SU-DHL-6 (cell line): Measurements from ENCODE around the gene PDCD6IP.
"Not testable (repeated sequence)": the region's sequence is repeated elsewhere in the genome, so short reads cannot be mapped to it uniquely, and the experiment has no call there.

Experiments
- H2AFZ ChIP-seq: fragments of 200-600 bp; sonication (generic); 2 replicates; pipeline ENCODE4 v1.6.1; 2014; ENCODE audit warnings: low read depth, mild to moderate bottlenecking, moderate library complexity, mixed read lengths, antibody characterized with exemption, low read length; ENCODE audit not compliant: severe bottlenecking
- H3F3A ChIP-seq: fragments of 200-600 bp; shearing (Covaris generic); 2 replicates; pipeline ENCODE4 v1.6.0; 2016; ENCODE audit warnings: antibody characterized with exemption, mild to moderate bottlenecking; ENCODE audit not compliant: insufficient read depth
- H3K27ac ChIP-seq: fragments of 200-600 bp; sonication (generic); 2 replicates; pipeline ENCODE4 v1.5.1; 2016; ENCODE audit warnings: low read depth, mild to moderate bottlenecking, low read length, moderate library complexity, mixed read lengths
- H3K27me3 ChIP-seq: fragments of 200-600 bp; sonication (generic), shearing (Covaris generic); 2 replicates; pipeline ENCODE4 v1.6.0; 2014; ENCODE audit warnings: mild to moderate bottlenecking, low read length
- H3K36me3 ChIP-seq: fragments of 200-600 bp; sonication (generic); 2 replicates; pipeline ENCODE4 v1.6.1; 2014; ENCODE audit warnings: mild to moderate bottlenecking, low read length, mixed read lengths
- H3K4me2 ChIP-seq: fragments of 300-600, 200-600 bp; shearing (Covaris generic), sonication (generic); 2 replicates; pipeline ENCODE4 v1.6.0; 2014; ENCODE audit warnings: low read length, low read depth, mild to moderate bottlenecking; ENCODE audit not compliant: poor library complexity, severe bottlenecking
- H3K4me3 ChIP-seq: fragments of 200-600 bp; sonication (generic); 2 replicates; pipeline ENCODE4 v1.5.1; 2014; ENCODE audit warnings: antibody characterized with exemption, low read length, mild to moderate bottlenecking, mixed read lengths; ENCODE audit not compliant: insufficient read depth, poor library complexity, severe bottlenecking
- H3K79me2 ChIP-seq: fragments of 200-600 bp; sonication (generic); 2 replicates; pipeline ENCODE4 v1.6.1; 2014; ENCODE audit warnings: mild to moderate bottlenecking, low read length, moderate library complexity; ENCODE audit not compliant: insufficient read depth
- H3K9ac ChIP-seq: fragments of 200-600 bp; sonication (generic); 2 replicates; pipeline ENCODE4 v1.7.0; 2014; ENCODE audit warnings: mild to moderate bottlenecking, low read length
- H3K9me2 ChIP-seq: fragments of 200-600 bp; sonication (generic); replicated peaks from 2 replicates; pipeline ENCODE4 v1.6.1; 2014; ENCODE audit warnings: low read length; ENCODE audit not compliant: insufficient read depth
- H3K9me3 ChIP-seq: fragments of 200-600 bp; sonication (generic); 2 replicates; pipeline ENCODE4 v1.6.1; 2014; ENCODE audit warnings: low read length, mixed read lengths; ENCODE audit not compliant: insufficient read depth
- H4K20me1 ChIP-seq: fragments of 200-600 bp; sonication (generic); 2 replicates; pipeline ENCODE4 v1.6.1; 2014; ENCODE audit warnings: low read depth, mild to moderate bottlenecking, antibody characterized with exemption, low read length, moderate library complexity, mixed read lengths
- CTCF ChIP-seq: fragments of 200-600 bp; sonication (generic); IDR thresholded peaks from one replicate; pipeline ENCODE4 v1.5.1; 2017; ENCODE audit warnings: antibody characterized with exemption, mild to moderate bottlenecking, low read length, moderate library complexity; ENCODE audit not compliant: insufficient read depth, poor library complexity, severe bottlenecking
- EZH2phosphoT487 ChIP-seq: fragments of 200-600 bp; sonication (generic), shearing (Covaris generic); conservative IDR thresholded peaks from 2 replicates; pipeline ENCODE4 v1.6.1; 2018; ENCODE audit warnings: mild to moderate bottlenecking, antibody characterized with exemption, low read length, moderate library complexity, mixed read lengths

PDCD6IP gene

GRCh38 chr3:33834096-33834453, 35.6 kb downstream of the PDCD6IP start:
- no peak overlapping the region for H3K9ac ChIP-seq
- H3K9me2 ChIP-seq: no peaks in the 10 kb centered on the region
- TF ChIP-seq CTCF (no peak), EZH2phosphoT487 (no peak)
- H3K4me2 ChIP-seq: peak overlapping the region; percentile 36
- peaks cover 18% of the 10 kb centered on the region; the same call in 1 of the 2 replicates for H3F3A ChIP-seq
- no peak overlapping the region for H2AFZ ChIP-seq
- H4K20me1 ChIP-seq: no peaks in the 10 kb centered on the region
- H3K36me3 ChIP-seq: peaks cover 8% of the 10 kb centered on the region; the same call in 1 of the 2 replicates
- H3K79me2 ChIP-seq: 0 out of 2 replicates have a peak, but pooled peaks cover 4% of the 10 kb centered on the region
- H3K27me3 ChIP-seq: no peaks in the 10 kb centered on the region
- H3K9me3 ChIP-seq: no peaks in the 10 kb centered on the region
- H3K27ac ChIP-seq: peak overlapping the region; percentile 48
- no peak overlapping the region for H3K4me3 ChIP-seq

GRCh38 chr3:33837182-33837581, 38.8 kb downstream of the PDCD6IP start:
- not testable (repeated sequence) for H3K4me3 ChIP-seq, H4K20me1 ChIP-seq, H3K9me2 ChIP-seq, H3K27ac ChIP-seq, H3K79me2 ChIP-seq, H3K27me3 ChIP-seq, H3K9me3 ChIP-seq, H3K4me2 ChIP-seq, H3K9ac ChIP-seq, H2AFZ ChIP-seq
- H3F3A ChIP-seq: peaks cover 13% of the 10 kb centered on the region; the same call in 1 of the 2 replicates
- peaks cover 10% of the 10 kb centered on the region; the same call in 1 of the 2 replicates for H3K36me3 ChIP-seq

- Histone ChIP-seq H3K79me2 (0 out of 2 replicates have a peak, but pooled peaks cover under 1% of the 10 kb centered on the region), H3K27ac (no peak overlapping the region), H3K9ac (no peak overlapping the region), H3K27me3 (no peaks in the 10 kb centered on the region), H3K9me3 (no peaks in the 10 kb centered on the region), H2AFZ (no peak overlapping the region), H3F3A (0 out of 2 replicates have a peak, but pooled peaks cover 3% of the 10 kb centered on the region), H3K4me3 (no peak overlapping the region), H3K36me3 (peaks cover 16% of the 10 kb centered on the region; the same call in 1 of the 2 replicates), H3K4me2 (no peak overlapping the region), H4K20me1 (no peaks in the 10 kb centered on the region), H3K9me2 (no peaks in the 10 kb centered on the region)
- TF ChIP-seq CTCF (no peak), EZH2phosphoT487 (no peak)
Observed at GRCh38 chr3:33839283-33839682, 40.9 kb downstream of the PDCD6IP start.

- H3K36me3 ChIP-seq: peaks cover 13% of the 10 kb centered on the region; the same call in 1 of the 2 replicates
- no peak overlapping the region for H3K4me2 ChIP-seq
- no peak for TF ChIP-seq EZH2phosphoT487
- TF ChIP-seq CTCF: no peak
Observed at GRCh38 chr3:33840179-33840578, 41.7 kb downstream of the PDCD6IP start.

More at GRCh38 chr3:33840179-33840578, 41.7 kb downstream of the PDCD6IP start:
- H4K20me1 ChIP-seq: no peaks in the 10 kb centered on the region
- H2AFZ ChIP-seq: no peak overlapping the region
- no peak overlapping the region for H3K27ac ChIP-seq
- no peaks in the 10 kb centered on the region for H3F3A ChIP-seq
- no peaks in the 10 kb centered on the region for H3K27me3 ChIP-seq
- no peaks in the 10 kb centered on the region for H3K79me2 ChIP-seq
- H3K9me2 ChIP-seq: no peaks in the 10 kb centered on the region
- H3K9me3 ChIP-seq: no peaks in the 10 kb centered on the region
- no peak overlapping the region for H3K9ac ChIP-seq
- no peak overlapping the region for H3K4me3 ChIP-seq
